HepG2 (cell line): ENCODE measurements around the gene ADAM10. TPM values are rescaled to one million over a fixed set of nuclear protein-coding genes. Genes with fewer than 3 reads are reported as not detected.
A peak's percentile ranks its signal among the peaks of the same experiment; 100 is the strongest.

Source experiments
- AHR ChIP-seq: IDR thresholded peaks from 2 replicates; pipeline ENCODE4 v1.6.1; 2018; ENCODE audit warnings: missing genetic modification reagents, missing compliant biosample characterization
- CEBPZ ChIP-seq: IDR thresholded peaks from 2 replicates; pipeline ENCODE4 v1.6.1; 2012; ENCODE audit warnings: low read length, improper control_type of control experiment
- ELF4 ChIP-seq: sonication (generic); formaldehyde crosslinking; IDR thresholded peaks from 2 replicates; pipeline ENCODE4 v1.5.0; 2020; ENCODE audit warnings: missing genetic modification reagents, mild to moderate bottlenecking, moderate library complexity, borderline replicate concordance
- MXD1 ChIP-seq: sonication (generic); formaldehyde crosslinking; IDR thresholded peaks from 2 replicates; pipeline ENCODE4 v1.4.0; 2020; ENCODE audit warnings: mild to moderate bottlenecking, missing genetic modification reagents
- NCOA2 ChIP-seq: sonication (generic); formaldehyde crosslinking; IDR thresholded peaks from 2 replicates; pipeline ENCODE4 v1.8.0; 2022; ENCODE audit warnings: inconsistent platforms
- NFE2 ChIP-seq: sonication (generic); formaldehyde crosslinking; IDR thresholded peaks from 2 replicates; pipeline ENCODE4 v1.4.0; 2020; ENCODE audit warnings: missing genetic modification reagents
- NFKBIZ ChIP-seq: IDR thresholded peaks from 2 replicates; pipeline ENCODE4 v1.6.1; 2018; ENCODE audit warnings: missing genetic modification reagents, missing compliant biosample characterization
- NRL ChIP-seq: sonication (generic); formaldehyde crosslinking; IDR thresholded peaks from 2 replicates; pipeline ENCODE4 v1.5.0; 2020; ENCODE audit warnings: missing genetic modification reagents, mild to moderate bottlenecking, moderate library complexity, borderline replicate concordance
- SKIL ChIP-seq: sonication (generic); formaldehyde crosslinking; IDR thresholded peaks from 2 replicates; pipeline ENCODE4 v1.8.0; 2022; ENCODE audit warnings: missing genetic modification reagents, mild to moderate bottlenecking, moderate library complexity, borderline replicate concordance
- SYNCRIP ChIP-seq: fragments of 200-400 bp; formaldehyde crosslinking; IDR thresholded peaks from 2 replicates; pipeline ENCODE4 v1.6.1; 2018; ENCODE audit warnings: mild to moderate bottlenecking, low read depth, low read length; ENCODE audit not compliant: insufficient read depth
- TBP ChIP-seq: sonication (generic); formaldehyde crosslinking; IDR thresholded peaks from 2 replicates; pipeline ENCODE4 v1.5.0; 2020; ENCODE audit warnings: missing genetic modification reagents
- ZBTB38 ChIP-seq: sonication (generic); formaldehyde crosslinking; IDR thresholded peaks from 2 replicates; pipeline ENCODE4 v1.5.1; 2020; ENCODE audit warnings: mild to moderate bottlenecking, missing genetic modification reagents
- ZFP1 ChIP-seq: IDR thresholded peaks from 2 replicates; pipeline ENCODE4 v1.6.1; 2016
- ZFP82 ChIP-seq: sonication (generic); formaldehyde crosslinking; IDR thresholded peaks from 2 replicates; pipeline ENCODE4 v1.5.1; 2020; ENCODE audit warnings: mild to moderate bottlenecking, missing genetic modification reagents, borderline replicate concordance
- ZGPAT ChIP-seq: IDR thresholded peaks from 2 replicates; pipeline ENCODE4 v1.6.1; 2016; ENCODE audit warnings: mild to moderate bottlenecking
- ZNF33A ChIP-seq: sonication (generic); formaldehyde crosslinking; IDR thresholded peaks from 2 replicates; pipeline ENCODE4 v1.5.1; 2020; ENCODE audit warnings: missing genetic modification reagents, mild to moderate bottlenecking, moderate library complexity, borderline replicate concordance
- ZNF543 ChIP-seq: sonication (generic); formaldehyde crosslinking; IDR thresholded peaks from 2 replicates; pipeline ENCODE4 v1.4.0; 2020; ENCODE audit warnings: mild to moderate bottlenecking, missing genetic modification reagents
- ZNF615 ChIP-seq: sonication (generic); formaldehyde crosslinking; IDR thresholded peaks from 2 replicates; pipeline ENCODE4 v1.5.0; 2020; ENCODE audit warnings: mild to moderate bottlenecking, missing genetic modification reagents, borderline replicate concordance
- ZNF678 ChIP-seq: sonication (generic); formaldehyde crosslinking; IDR thresholded peaks from 2 replicates; pipeline ENCODE4 v1.4.0; 2020; ENCODE audit warnings: mild to moderate bottlenecking, missing genetic modification reagents
- ZNF800 ChIP-seq: sonication (generic); formaldehyde crosslinking; IDR thresholded peaks from 2 replicates; pipeline ENCODE4 v1.4.0; 2020; ENCODE audit warnings: missing genetic modification reagents
- polyA plus RNA-seq, 8 experiments: library from polyadenylated mRNA; depleted of rRNA in 3 of 8; stranded (reverse) in 7 of 8; unstranded in 1 of 8; fragments of >200 nt; fragmentation: Illumina TruSeq in 4 of 8; extraction: Trizol in 4 of 8; gene quantifications; 2 replicates each; pipeline versions ENCODE4 v1.2.1 to v1.2.3, GENCODE V29; 2011 to 2016; ENCODE audit warnings: low read depth in 4 of 8, missing spikeins in 1 of 8, mixed read lengths in 1 of 8; ENCODE audit not compliant: insufficient read depth in 1 of 8
- total RNA-seq, 5 experiments: library from RNA; depleted of rRNA; stranded (reverse); fragments of >200 nt; fragmentation: Illumina TruSeq; extraction: Trizol; gene quantifications; 2 replicates each; pipeline ENCODE4 v1.2.3, GENCODE V29; 2016; ENCODE audit warnings: low read depth in 1 of 5

ADAM10 gene
- total and polyA plus RNA-seq, 2 of the 13 experiments (the other 11 are each of a cell fraction or from before 2014, with no cell fraction given) = 92.7 to 125 TPM

- TF ChIP-seq SYNCRIP (no peak), NFKBIZ (CRISPR knock-in tag) (no peak; the same call in 1 of the 2 replicates), AHR (CRISPR knock-in tag) (no peak), ZNF800 (CRISPR knock-in tag) (peak; percentile 62; the same call in 1 of the 2 replicates), NRL (CRISPR knock-in tag) (peak; percentile 58), CEBPZ (no peak), NCOA2 (peak; percentile 26; the same call in 1 of the 2 replicates), ZNF543 (CRISPR knock-in tag) (peak; percentile 70), ELF4 (CRISPR knock-in tag) (no peak; the same call in 1 of the 2 replicates), NFE2 (CRISPR knock-in tag) (no peak), SKIL (peak; percentile 70; the same call in 1 of the 2 replicates), ZGPAT (CRISPR knock-in tag) (peak; percentile 89), MXD1 (CRISPR knock-in tag) (peak; percentile 78; the same call in 1 of the 2 replicates), ZNF678 (CRISPR knock-in tag) (peak; percentile 38; the same call in 1 of the 2 replicates), ZFP1 (CRISPR knock-in tag) (no peak), ZBTB38 (CRISPR knock-in tag) (peak; percentile 46; the same call in 1 of the 2 replicates), ZNF615 (CRISPR knock-in tag) (no peak), TBP (CRISPR knock-in tag) (no peak), ZNF33A (no peak; the same call in 1 of the 2 replicates), ZFP82 (CRISPR knock-in tag) (no peak; the same call in 1 of the 2 replicates)
Measured at GRCh38 chr15:58770857-58771620, 21.5 kb upstream of the ADAM10 start, which contains the start of gene MINDY2 (continued).
